GM18520 (cell line): ENCODE results near the gene WAPL.
"Not testable (repeated sequence)": the region's sequence is repeated elsewhere in the genome, so short reads cannot be mapped to it uniquely, and the experiment has no call there.

Experiments used
- ATAC-seq: cut with Tn5 transposase; IDR thresholded peaks from one replicate; pipeline ENCODE4 v1.9.1; 2021; ENCODE audit not compliant: unreplicated experiment

Gene WAPL

GRCh38 chr10:86521678-86522509, at the start of gene WAPL:
WAPL (minus strand) TSS chr10:86521792; CDS start chr10:86518069, 3,723 bp downstream.
- peak; percentile 95 for ATAC-seq

- no peak for ATAC-seq
Measured at GRCh38 chr10:86569335-86569734, 47.7 kb upstream of the WAPL start.

GRCh38 chr10:86566518-86566917, 44.9 kb upstream of the WAPL start:
- not testable (repeated sequence) for ATAC-seq

- not testable (repeated sequence) for ATAC-seq
Measured at GRCh38 chr10:86563338-86563737, 41.7 kb upstream of the WAPL start.

GRCh38 chr10:86558695-86559094, 37.1 kb upstream of the WAPL start:
- ATAC-seq = not testable (repeated sequence)

GRCh38 chr10:86556933-86557649, 35.5 kb upstream of the WAPL start:
- no peak for ATAC-seq

GRCh38 chr10:86556532-86556931, 34.9 kb upstream of the WAPL start:
- no peak for ATAC-seq

- ATAC-seq = no peak
Measured at GRCh38 chr10:86553639-86554038, 32.0 kb upstream of the WAPL start.

- ATAC-seq = no peak
Measured at GRCh38 chr10:86553213-86553612, 31.6 kb upstream of the WAPL start.

GRCh38 chr10:86547296-86547695, 25.7 kb upstream of the WAPL start:
- ATAC-seq = no peak

GRCh38 chr10:86545101-86545500, 23.5 kb upstream of the WAPL start:
- no peak for ATAC-seq

- ATAC-seq = no peak
Measured at GRCh38 chr10:86540016-86540415, 18.4 kb upstream of the WAPL start.

- ATAC-seq = no peak
Measured at GRCh38 chr10:86538547-86538946, 17.0 kb upstream of the WAPL start.

GRCh38 chr10:86538040-86538439, 16.4 kb upstream of the WAPL start:
- not testable (repeated sequence) for ATAC-seq

GRCh38 chr10:86536294-86536861, 14.8 kb upstream of the WAPL start:
- ATAC-seq = no peak

GRCh38 chr10:86535132-86535882, 13.7 kb upstream of the WAPL start:
- no peak for ATAC-seq

GRCh38 chr10:86533328-86533727, 11.7 kb upstream of the WAPL start:
- ATAC-seq = no peak

GRCh38 chr10:86528736-86529135, 7.1 kb upstream of the WAPL start:
- ATAC-seq = not testable (repeated sequence)

- no peak for ATAC-seq
Measured at GRCh38 chr10:86526606-86527005, 5.0 kb upstream of the WAPL start.

GRCh38 chr10:86525713-86526112, 4.1 kb upstream of the WAPL start:
- ATAC-seq = not testable (repeated sequence)
